Motor neuron (in vitro differentiated cells): ENCODE data around the gene AGPS. TPM values are rescaled to one million over a fixed set of nuclear protein-coding genes. Genes with fewer than 3 reads are reported as not detected.
A peak's percentile ranks its signal among the peaks of the same experiment; 100 is the strongest.
"Not testable (repeated sequence)": the region's sequence is repeated elsewhere in the genome, so short reads cannot be mapped to it uniquely, and the experiment has no call there.

ENCODE experiments used
- ATAC-seq, 8 experiments: fragments of 200-7000 bp; cut with Tn5 transposase; replicated peaks in 6 of 8; 2 replicates each; pipeline ENCODE4 v1.8.0; 2021; ENCODE audit warnings: mild to moderate bottlenecking in 8 of 8, moderate library complexity in 8 of 8
- H3K27ac ChIP-seq, 2 donors: fragments of 250-450 bp; sonication (Bioruptor Pico); 2 replicates each; pipeline ENCODE4 v1.9.0; 2021; ENCODE audit warnings: antibody characterized with exemption in 2 of 2, mild to moderate bottlenecking in 2 of 2, moderate library complexity in 1 of 2
- H3K4me1 ChIP-seq, 2 donors: fragments of 250-450 bp; sonication (Bioruptor Pico); replicated peaks in 1 of 2; 2 replicates each; pipeline ENCODE4 v1.6.1; 2021; ENCODE audit warnings: antibody characterized with exemption in 2 of 2, mild to moderate bottlenecking in 2 of 2, moderate library complexity in 1 of 2
- H3K4me3 ChIP-seq, 5 donors: fragments of 250-450 bp; sonication (Bioruptor Pico); 2 replicates each; pipeline ENCODE4 v1.9.0; 2021; ENCODE audit warnings: antibody characterized with exemption in 5 of 5, mild to moderate bottlenecking in 5 of 5, moderate library complexity in 4 of 5
- WGBS, 10 experiments: fragments of 450-650 bp; shearing (Covaris generic); methylation state at CpG; one replicate each; pipeline ENCODE4 v1.0.0; 2022; 5-methylcytosine and 5-hydroxymethylcytosine counted together
- in situ Hi-C, 9 experiments: fragments of 400-800 bp; cut with MboI; loops; one replicate each; pipeline ENCODE4 v1.15.0; 2021; ENCODE audit warnings: low sequenced_read_pairs in 9 of 9, low pct_unique_long_range_greater_than_20kb in 2 of 9; ENCODE audit not compliant: unreplicated experiment in 9 of 9
- total RNA-seq, 8 experiments: library from RNA; unstranded; fragments of 300-600 nt; gene quantifications; 2 replicates each; pipeline versions ENCODE4 v1.2.3 to v1.2.4, GENCODE V29; 2022

Gene AGPS
- total RNA-seq, 8 experiments from 2014 or later = 21.6 to 62.4 (median 30.2) TPM

GRCh38 chr2:177355874-177356273, 36.7 kb upstream of the AGPS start:
- WGBS, 10 experiments = 33 to 85% (median 64%) methylated on average over 1 to 2 of the region's 2 CpGs; no CpG with 5 or more reads in 2 of the 10 experiments
- in situ Hi-C loops = no loop called here
- ATAC-seq = peak in 3 of 8 experiments; percentile 10 to 65 (median 15)
- Histone ChIP-seq H3K4me3 (no peak overlapping the region), H3K4me1 (peaks cover 0 to 15% of the 10 kb centered on the region in 2 donors), H3K27ac (no peak overlapping the region)

GRCh38 chr2:177359836-177360595, 32.6 kb upstream of the AGPS start:
- WGBS, 10 experiments = 45 to 100% (median 80%) methylated on average over 1 to 3 of the region's 3 CpGs; no CpG with 5 or more reads in 1 of the 10 experiments
- no peak for ATAC-seq
- in situ Hi-C loops = no loop called here
- H3K4me1 ChIP-seq = peaks cover 0 to 15% of the 10 kb centered on the region in 2 donors
- no peak overlapping the region for H3K4me3 ChIP-seq
- H3K27ac ChIP-seq = no peak overlapping the region

- H3K4me3 ChIP-seq = no peak overlapping the region
- H3K27ac ChIP-seq = no peak overlapping the region
- ATAC-seq = no peak
- 11 to 100% (median 74%) methylated on average over 2 to 3 of the region's 3 CpGs; no CpG with 5 or more reads in 1 of the 10 experiments for WGBS, 10 experiments
- in situ Hi-C loops = no loop called here
- H3K4me1 ChIP-seq = peaks cover 0 to 5% of the 10 kb centered on the region in 2 donors
Observed at GRCh38 chr2:177362499-177362898, 30.1 kb upstream of the AGPS start.

GRCh38 chr2:177363332-177363731, 29.2 kb upstream of the AGPS start:
- peaks cover 0 to 5% of the 10 kb centered on the region in 2 donors for H3K4me1 ChIP-seq
- WGBS, 10 experiments = 75 to 100% (median 90%) methylated on average over 2 to 6 of the region's 7 CpGs; no CpG with 5 or more reads in 1 of the 10 experiments
- in situ Hi-C loops = no loop called here
- no peak overlapping the region for H3K27ac ChIP-seq
- ATAC-seq = no peak
- H3K4me3 ChIP-seq = no peak overlapping the region

- H3K4me3 ChIP-seq, H3K4me1 ChIP-seq, H3K27ac ChIP-seq, ATAC-seq, in situ Hi-C loops: not testable (repeated sequence)
Observed at GRCh38 chr2:177365764-177366163, 26.8 kb upstream of the AGPS start.

GRCh38 chr2:177368023-177368422, 24.6 kb upstream of the AGPS start:
- H3K4me3 ChIP-seq, in situ Hi-C loops, H3K4me1 ChIP-seq, ATAC-seq, H3K27ac ChIP-seq: not testable (repeated sequence)
- WGBS, 10 experiments = 88 to 100% (median 100%) methylated on average over 1 of the region's 1 CpG; no CpG with 5 or more reads in 3 of the 10 experiments

- Histone ChIP-seq H3K27ac (no peak overlapping the region), H3K4me1 (no peaks in the 10 kb centered on the region), H3K4me3 (no peak overlapping the region)
- in situ Hi-C loops = no loop called here
- 29 to 90% (median 65%) methylated on average over 1 to 4 of the region's 4 CpGs for WGBS, 10 experiments
- ATAC-seq = peak in 3 of 8 experiments; percentile 55 to 65 (median 63)
Observed at GRCh38 chr2:177379354-177379753, 13.2 kb upstream of the AGPS start.

- Histone ChIP-seq H3K4me1 (no peaks in the 10 kb centered on the region), H3K27ac (no peak overlapping the region), H3K4me3 (no peak overlapping the region)
- in situ Hi-C loops = no loop called here
- WGBS, 10 experiments = 40 to 100% (median 93%) methylated on average over 1 to 3 of the region's 3 CpGs; no CpG with 5 or more reads in 1 of the 10 experiments
- ATAC-seq = no peak
Observed at GRCh38 chr2:177380181-177380580, 12.4 kb upstream of the AGPS start.

GRCh38 chr2:177383935-177384334, 8.6 kb upstream of the AGPS start:
- 17 to 100% (median 50%) methylated on average over 1 to 2 of the region's 2 CpGs; no CpG with 5 or more reads in 3 of the 10 experiments for WGBS, 10 experiments
- Histone ChIP-seq H3K4me1 (no peaks in the 10 kb centered on the region), H3K4me3 (no peak overlapping the region), H3K27ac (no peak overlapping the region)
- in situ Hi-C loops = no loop called here
- ATAC-seq = no peak

GRCh38 chr2:177385151-177385550, 7.4 kb upstream of the AGPS start:
- no peak overlapping the region for H3K27ac ChIP-seq
- in situ Hi-C loops = no loop called here
- ATAC-seq = no peak
- H3K4me3 ChIP-seq = no peak overlapping the region
- WGBS, 10 experiments = 80 to 100% (median 100%) methylated on average over 1 to 2 of the region's 2 CpGs; no CpG with 5 or more reads in 1 of the 10 experiments
- no peaks in the 10 kb centered on the region for H3K4me1 ChIP-seq

GRCh38 chr2:177391822-177392372, 676 bp upstream of the AGPS start:
- ATAC-seq = no peak
- in situ Hi-C loops = no loop called here
- WGBS, 10 experiments = 53 to 89% (median 73%) methylated on average over 2 to 4 of the region's 4 CpGs; no CpG with 5 or more reads in 2 of the 10 experiments
- peaks cover 11 to 20% of the 10 kb centered on the region in 2 donors for H3K4me1 ChIP-seq
- peak overlapping the region; percentile 68 to 82 (median 74) for H3K4me3 ChIP-seq
- no peak overlapping the region for H3K27ac ChIP-seq

GRCh38 chr2:177393203-177393755, 706 bp downstream of the AGPS start:
- 3 to 55% (median 17%) methylated on average over 2 to 8 of the region's 8 CpGs for WGBS, 10 experiments
- H3K27ac ChIP-seq = peak overlapping the region in 1 of 2 donors; percentile 78
- H3K4me1 ChIP-seq = peaks cover 11 to 20% of the 10 kb centered on the region in 2 donors
- in situ Hi-C loops = no loop called here
- H3K4me3 ChIP-seq = peak overlapping the region; percentile 68 to 82 (median 74)
- peak in 1 of 8 experiments; percentile 3 for ATAC-seq

- in situ Hi-C loops = no loop called here
- Histone ChIP-seq H3K4me3 (peak overlapping the region; percentile 68 to 82 (median 74)), H3K27ac (no peak overlapping the region)
Observed at GRCh38 chr2:177393824-177394593, 1.4 kb downstream of the AGPS start.

More at GRCh38 chr2:177393824-177394593, 1.4 kb downstream of the AGPS start:
- 0 to 100% (median 85%) methylated on average over 1 to 8 of the region's 8 CpGs for WGBS, 10 experiments
- no peak for ATAC-seq
- peaks cover 11 to 20% of the 10 kb centered on the region in 2 donors for H3K4me1 ChIP-seq
